IMR-90 (cell line): Measurements from ENCODE around the gene KLF16. TPM values are rescaled to one million over a fixed set of nuclear protein-coding genes. Genes with fewer than 3 reads are reported as not detected.

Experiments
- ATAC-seq: fragments of 200-7000 bp; cut with Tn5 transposase; 2 replicates; pipeline ENCODE4 v1.9.1; 2020; ENCODE audit warnings: low read depth, mild to moderate bottlenecking, moderate library complexity
- BruUV-seq: library from RNA; stranded (reverse); fragments of 400-500 nt; replicated peaks from 2 replicates; lab custom pipeline; 2021; lab: Mats Ljungman, UMichigan
- CTCF ChIA-PET: fragments of 300-600 bp; formaldehyde crosslinking; extraction: SDS; loops from one replicate; lab custom pipeline; 2021; ENCODE audit warnings: antibody characterized with exemption; lab: Yijun Ruan, JAX
- POLR2A ChIA-PET: fragments of 300-600 bp; sonication (Branson Sonifier 250); formaldehyde crosslinking; loops from one replicate; lab custom pipeline; 2022; ENCODE audit warnings: antibody characterized with exemption; ENCODE audit not compliant: unreplicated experiment; lab: Charles Lee
- DNase-seq: peaks from one replicate; pipeline ENCODE4 v3.0.0; 2013
- H2AFZ ChIP-seq: replicated peaks from 2 replicates; pipeline ENCODE3; 2013; ENCODE audit warnings: low read length, mild to moderate bottlenecking; ENCODE audit not compliant: poor library complexity
- H2AK5ac ChIP-seq: 2 replicates; pipeline ENCODE4 v1.6.1; 2013; ENCODE audit warnings: low read depth, low read length, inconsistent platforms
- H2AK9ac ChIP-seq: replicated peaks from 2 replicates; pipeline ENCODE3; 2013; ENCODE audit warnings: mild to moderate bottlenecking, low read depth, low read length, moderate library complexity; ENCODE audit not compliant: poor library complexity
- H2BK120ac ChIP-seq: 2 replicates; pipeline ENCODE4 v1.6.1; 2013; ENCODE audit warnings: low read depth, low read length, inconsistent platforms
- H2BK15ac ChIP-seq: 3 replicates; pipeline ENCODE4 v1.6.1; 2013; ENCODE audit warnings: low read depth, low read length, inconsistent platforms
- H2BK20ac ChIP-seq: 2 replicates; pipeline ENCODE4 v1.6.1; 2013; ENCODE audit warnings: low read depth, mild to moderate bottlenecking, inconsistent platforms, low read length, moderate library complexity
- H2BK5ac ChIP-seq: 2 replicates; pipeline ENCODE4 v1.6.1; 2013; ENCODE audit warnings: mild to moderate bottlenecking, low read depth, low read length, inconsistent platforms; ENCODE audit not compliant: poor library complexity, severe bottlenecking
- H3K14ac ChIP-seq: replicated peaks from 2 replicates; pipeline ENCODE4 v1.6.1; 2013; ENCODE audit warnings: low read depth, low read length, inconsistent platforms
- H3K18ac ChIP-seq: 2 replicates; pipeline ENCODE4 v1.6.1; 2013; ENCODE audit warnings: low read depth, low read length, control low read depth
- H3K23ac ChIP-seq: 2 replicates; pipeline ENCODE4 v1.6.1; 2013; ENCODE audit warnings: low read depth, low read length, inconsistent platforms
- H3K27ac ChIP-seq: 2 replicates; pipeline ENCODE4 v1.5.1; 2013; ENCODE audit warnings: mild to moderate bottlenecking, control low read depth, low read length; ENCODE audit not compliant: insufficient read depth
- H3K27me3 ChIP-seq: 2 replicates; pipeline ENCODE4 v1.6.1; 2013; ENCODE audit warnings: low read length; ENCODE audit not compliant: control insufficient read depth, insufficient read depth
- H3K36me3 ChIP-seq: 2 replicates; pipeline ENCODE4 v1.6.1; 2013; ENCODE audit warnings: low read length, mixed read lengths; ENCODE audit not compliant: control insufficient read depth, insufficient read depth
- H3K4ac ChIP-seq: 2 replicates; pipeline ENCODE4 v1.6.1; 2013; ENCODE audit warnings: low read depth, low read length, inconsistent platforms
- H3K4me1 ChIP-seq: 2 replicates; pipeline ENCODE4 v1.6.1; 2013; ENCODE audit warnings: low read length, mixed read lengths; ENCODE audit not compliant: control insufficient read depth, insufficient read depth
- H3K4me2 ChIP-seq: 2 replicates; pipeline ENCODE4 v1.6.1; 2013; ENCODE audit warnings: low read depth, mild to moderate bottlenecking, control low read depth, low read length, moderate library complexity
- H3K4me3 ChIP-seq: 2 replicates; pipeline ENCODE4 v1.5.1; 2013; ENCODE audit warnings: low read depth, mild to moderate bottlenecking, control low read depth, low read length, moderate library complexity; ENCODE audit not compliant: insufficient read depth
- H3K56ac ChIP-seq: 2 replicates; pipeline ENCODE4 v1.6.1; 2013; ENCODE audit warnings: low read length, inconsistent platforms; ENCODE audit not compliant: insufficient read depth; ENCODE audit errors: extremely low read depth
- H3K79me1 ChIP-seq, 2 experiments: 2 replicates each; pipeline ENCODE4 v1.6.1; 2013; ENCODE audit warnings: low read length in 2 of 2, inconsistent platforms in 1 of 2, low read depth in 1 of 2
- H3K9ac ChIP-seq: 2 replicates; pipeline ENCODE4 v1.6.1; 2013; ENCODE audit warnings: low read depth, low read length, control low read depth
- H3K9me1 ChIP-seq: 2 replicates; pipeline ENCODE4 v1.6.1; 2013; ENCODE audit warnings: low read length, inconsistent platforms; ENCODE audit not compliant: insufficient read depth
- H3K9me3 ChIP-seq: 2 replicates; pipeline ENCODE4 v1.6.1; 2013; ENCODE audit warnings: low read length; ENCODE audit not compliant: control insufficient read depth, insufficient read depth
- H4K20me1 ChIP-seq: 2 replicates; pipeline ENCODE4 v1.6.1; 2013; ENCODE audit warnings: low read length, inconsistent platforms; ENCODE audit not compliant: insufficient read depth
- H4K5ac ChIP-seq: 2 replicates; pipeline ENCODE4 v1.6.1; 2013; ENCODE audit warnings: mild to moderate bottlenecking, low read depth, low read length, control low read depth
- H4K8ac ChIP-seq, 2 experiments: 2 replicates each; pipeline ENCODE4 v1.6.1; 2013; ENCODE audit warnings: low read depth in 2 of 2, low read length in 2 of 2, control low read depth in 1 of 2, inconsistent platforms in 1 of 2
- H4K91ac ChIP-seq: 2 replicates; pipeline ENCODE4 v1.6.1; 2013; ENCODE audit warnings: low read depth, low read length, inconsistent platforms; ENCODE audit not compliant: insufficient read depth
- MAFK ChIP-seq: IDR thresholded peaks from 2 replicates; pipeline ENCODE4 v1.6.1; 2012; ENCODE audit warnings: low read depth, low read length, improper control_type of control experiment
- NFE2L2 ChIP-seq: fragments of 150-350 bp; IDR thresholded peaks from 2 replicates; pipeline ENCODE4 v1.6.1; 2016; ENCODE audit warnings: low read depth, mild to moderate bottlenecking, low read length
- RCOR1 ChIP-seq: IDR thresholded peaks from 2 replicates; pipeline ENCODE4 v1.6.1; 2012; ENCODE audit warnings: mild to moderate bottlenecking, low read length, improper control_type of control experiment; ENCODE audit not compliant: insufficient replicate concordance
- RFX5 ChIP-seq: IDR thresholded peaks from 2 replicates; pipeline ENCODE4 v1.8.0; 2012; ENCODE audit warnings: low read depth, mild to moderate bottlenecking, low read length, moderate library complexity
- SMC3 ChIP-seq: fragments of 150-350 bp; IDR thresholded peaks from 2 replicates; pipeline ENCODE4 v1.6.1; 2016; ENCODE audit warnings: low read depth, mild to moderate bottlenecking, antibody characterized with exemption, low read length, moderate library complexity
- USF2 ChIP-seq: fragments of 150-350 bp; IDR thresholded peaks from 2 replicates; pipeline ENCODE4 v1.6.1; 2017; ENCODE audit warnings: mild to moderate bottlenecking, antibody characterized with exemption, low read length, low read depth
- WGBS, 2 experiments: methylation state at CpG; one replicate each; pipeline versions ENCODE4 v1.1.5 to v1.1.7; 2013; ENCODE audit warnings: missing lambda C conversion rate in 2 of 2; ENCODE audit not compliant: insufficient read length in 1 of 2; ENCODE audit errors: extremely low coverage in 2 of 2; 5-methylcytosine and 5-hydroxymethylcytosine counted together
- dilution Hi-C: fragments of 300-500 bp; cut with HindIII; formaldehyde crosslinking; loops from one replicate; pipeline ENCODE4 v1.14.3; 2018; ENCODE audit warnings: low sequenced_read_pairs; ENCODE audit not compliant: unreplicated experiment
- in situ Hi-C: fragments of 300-500 bp; cut with MboI; formaldehyde crosslinking; loops from 3 replicates; pipeline ENCODE4 v1.14.3; 2019; ENCODE audit warnings: low sequenced_read_pairs, inconsistent platforms, mixed read lengths
- intact Hi-C: fragments of 100-400 bp; cut with micrococcal nuclease; formaldehyde crosslinking; loops from 2 replicates; pipeline ENCODE4 v1.10.0; 2022
- polyA plus RNA-seq, 3 experiments: library from polyadenylated mRNA; depleted of rRNA; stranded (reverse); fragments of >200 nt; gene quantifications; 2 replicates each; pipeline ENCODE4 v1.2.3, GENCODE V29; 2012; ENCODE audit warnings: low replicate concordance in 1 of 3
- total RNA-seq: library from RNA; depleted of rRNA; stranded (reverse); fragments of >200 nt; gene quantifications from 2 replicates; pipeline ENCODE4 v1.2.3, GENCODE V29; 2012
- TF ChIP-seq, protein P1 (sequence below): conservative IDR thresholded peaks from 2 replicates; pipeline ENCODE4 v1.5.1; 2012; ENCODE audit warnings: mild to moderate bottlenecking, low read depth, low read length, improper control_type of control experiment

KLF16 gene
- total and polyA plus RNA-seq, 2 of the 4 experiments (the other 2 are of a cell fraction), result 0.90 to 13.1 TPM

- TF ChIP-seq NFE2L2, result no peak
Observed at GRCh38 chr19:1907563-1908363, 44.4 kb upstream of the KLF16 start (continued).

DNA sequence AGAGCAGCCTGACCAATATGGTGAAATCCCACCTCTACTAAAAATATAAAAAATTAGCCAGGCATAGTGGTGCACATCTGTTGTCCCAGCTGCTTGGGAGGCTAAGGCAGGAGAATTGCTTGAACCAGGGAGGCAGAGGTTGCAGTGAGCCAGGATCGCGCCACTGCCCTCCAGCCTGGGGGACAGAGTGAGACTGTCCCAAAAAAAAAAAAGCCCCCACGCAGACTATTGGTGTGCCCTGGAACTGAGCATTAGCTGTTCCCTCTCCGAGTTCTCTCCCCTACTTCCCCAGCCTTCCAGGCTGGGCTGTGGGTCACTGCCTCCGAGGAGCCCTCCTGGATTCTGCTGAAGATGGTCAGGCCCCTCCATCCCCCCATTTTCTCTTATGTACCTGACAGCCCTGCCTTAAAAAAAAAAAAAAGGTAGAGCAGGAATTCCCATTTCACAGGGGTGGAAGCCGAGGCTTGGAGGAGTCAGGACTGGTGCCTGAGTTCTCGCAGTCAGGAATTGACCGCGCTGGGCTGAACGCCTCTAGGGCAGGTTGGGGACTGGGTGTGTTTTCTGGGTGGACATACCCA, 43.7 kb upstream of the KLF16 start:
- TF ChIP-seq NFE2L2, result no peak
- TF ChIP-seq RCOR1, result no peak
- no peak for TF ChIP-seq MAFK
- TF ChIP-seq SMC3, result no peak
- TF ChIP-seq, protein P1, sequence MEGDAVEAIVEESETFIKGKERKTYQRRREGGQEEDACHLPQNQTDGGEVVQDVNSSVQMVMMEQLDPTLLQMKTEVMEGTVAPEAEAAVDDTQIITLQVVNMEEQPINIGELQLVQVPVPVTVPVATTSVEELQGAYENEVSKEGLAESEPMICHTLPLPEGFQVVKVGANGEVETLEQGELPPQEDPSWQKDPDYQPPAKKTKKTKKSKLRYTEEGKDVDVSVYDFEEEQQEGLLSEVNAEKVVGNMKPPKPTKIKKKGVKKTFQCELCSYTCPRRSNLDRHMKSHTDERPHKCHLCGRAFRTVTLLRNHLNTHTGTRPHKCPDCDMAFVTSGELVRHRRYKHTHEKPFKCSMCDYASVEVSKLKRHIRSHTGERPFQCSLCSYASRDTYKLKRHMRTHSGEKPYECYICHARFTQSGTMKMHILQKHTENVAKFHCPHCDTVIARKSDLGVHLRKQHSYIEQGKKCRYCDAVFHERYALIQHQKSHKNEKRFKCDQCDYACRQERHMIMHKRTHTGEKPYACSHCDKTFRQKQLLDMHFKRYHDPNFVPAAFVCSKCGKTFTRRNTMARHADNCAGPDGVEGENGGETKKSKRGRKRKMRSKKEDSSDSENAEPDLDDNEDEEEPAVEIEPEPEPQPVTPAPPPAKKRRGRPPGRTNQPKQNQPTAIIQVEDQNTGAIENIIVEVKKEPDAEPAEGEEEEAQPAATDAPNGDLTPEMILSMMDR, result no peak
- TF ChIP-seq USF2, result no peak
- no peak for TF ChIP-seq RFX5
- Histone ChIP-seq H3K23ac (no peak overlapping the region), H2BK5ac (no peak overlapping the region), H2AFZ (no peak overlapping the region), H3K18ac (no peak overlapping the region), H4K8ac (no peak overlapping the region), H3K79me1 (peaks cover 17 to 58% of the 10 kb centered on the region in 2 experiments), H3K9ac (no peak overlapping the region), H3K9me3 (no peaks in the 10 kb centered on the region), H2AK5ac (no peak overlapping the region), H4K91ac (no peak overlapping the region), H2BK20ac (no peak overlapping the region), H2AK9ac (no peak overlapping the region), H3K4me2 (no peak overlapping the region), H3K4me1 (peaks cover 10% of the 10 kb centered on the region), H3K27ac (no peak overlapping the region), H4K5ac (no peak overlapping the region), H2BK15ac (no peak overlapping the region), H2BK120ac (no peak overlapping the region), H4K20me1 (peaks cover 37% of the 10 kb centered on the region), H3K36me3 (peaks cover 2% of the 10 kb centered on the region; the same call in 1 of the 2 replicates), H3K56ac (no peak overlapping the region), H3K9me1 (peaks cover 13% of the 10 kb centered on the region; the same call in 1 of the 2 replicates), H3K4me3 (no peak overlapping the region), H3K4ac (no peak overlapping the region), H3K27me3 (no peaks in the 10 kb centered on the region), H3K14ac (no peak overlapping the region)
- DNase-seq (no peak), ATAC-seq (no peak)
- intact Hi-C loops, result no loop called here
- dilution Hi-C loops, result no loop called here
- CTCF ChIA-PET, result interaction anchor here (0.6 kb wide), 1 partner anchor 247 kb away, joined by 5 read pairs; no protein-coding TSS in a partner anchor
- in situ Hi-C loops, result no loop called here
- no TSS peak for BruUV-seq
- 100% methylated on average over 1 of the region's 10 CpGs; no CpG with 5 or more reads in 1 of the 2 experiments for WGBS, 2 experiments
- POLR2A ChIA-PET, result no interaction called here
